H1 (cell line): Measurements from ENCODE around the gene RCC1. TPM values are rescaled to one million over a fixed set of nuclear protein-coding genes. Genes with fewer than 3 reads are reported as not detected.
"Not testable (repeated sequence)": the region's sequence is repeated elsewhere in the genome, so short reads cannot be mapped to it uniquely, and the experiment has no call there.

Experiments
- CTCF ChIA-PET: fragments of 300-600 bp; sonication (Branson Sonifier 250); formaldehyde crosslinking; loops from one replicate; lab custom pipeline; 2021; ENCODE audit not compliant: partially characterized antibody; lab: Charles Lee
- POLR2A ChIA-PET: fragments of 300-600 bp; sonication (Branson Sonifier 250); formaldehyde crosslinking; loops from one replicate; lab custom pipeline; 2021; ENCODE audit warnings: inconsistent platforms; ENCODE audit not compliant: partially characterized antibody; lab: Charles Lee
- DNase-seq, 2 experiments: peaks; one replicate each; pipeline versions ENCODE4 v3.0.0 to v3.0.0-alpha.2; 2010 to 2022; ENCODE audit warnings: low spot score in 2 of 2, low read depth in 1 of 2, mixed read lengths in 1 of 2
- FAIRE-seq: peaks from 2 replicates; lab custom pipeline; 2011; peaks lifted over from hg19 to GRCh38; lab: Jason Lieb, UNC
- H2AFZ ChIP-seq: 2 replicates; pipeline ENCODE4 v1.8.1; 2012; ENCODE audit warnings: low read length, inconsistent platforms
- H2AK5ac ChIP-seq: 2 replicates; pipeline ENCODE4 v1.6.1; 2013; ENCODE audit warnings: low read depth, low read length
- H2BK120ac ChIP-seq: replicated peaks from 2 replicates; pipeline ENCODE3; 2013; ENCODE audit warnings: low read depth, low read length, inconsistent platforms
- H2BK12ac ChIP-seq: 2 replicates; pipeline ENCODE4 v1.6.1; 2013; ENCODE audit warnings: low read depth, low read length
- H2BK15ac ChIP-seq: 2 replicates; pipeline ENCODE4 v1.6.1; 2013; ENCODE audit warnings: low read length
- H2BK20ac ChIP-seq: 2 replicates; pipeline ENCODE4 v1.6.1; 2013; ENCODE audit warnings: low read length
- H2BK5ac ChIP-seq: 2 replicates; pipeline ENCODE4 v1.6.1; 2013; ENCODE audit warnings: low read depth, low read length
- H3K14ac ChIP-seq: 2 replicates; pipeline ENCODE4 v1.6.1; 2013; ENCODE audit warnings: inconsistent platforms; ENCODE audit not compliant: insufficient read length
- H3K18ac ChIP-seq: 2 replicates; pipeline ENCODE4 v1.6.1; 2013; ENCODE audit warnings: low read length; ENCODE audit errors: extremely low read depth
- H3K23ac ChIP-seq: 2 replicates; pipeline ENCODE4 v1.6.1; 2013; ENCODE audit warnings: inconsistent platforms; ENCODE audit not compliant: insufficient read length
- H3K23me2 ChIP-seq: 2 replicates; pipeline ENCODE4 v1.6.1; 2013; ENCODE audit warnings: low read depth, low read length
- H3K27ac ChIP-seq: 2 replicates; pipeline ENCODE4 v1.6.1; 2011; ENCODE audit warnings: low read depth, low read length, inconsistent platforms
- H3K27me3 ChIP-seq, 4 experiments: replicated peaks in 1 of 4; 1 replicate in 1 of 4; 2 replicates in 3 of 4; pipeline versions ENCODE4 v1.6.1 to v1.8.1; 2011 to 2013; ENCODE audit warnings: low read length in 3 of 4, mild to moderate bottlenecking in 3 of 4, inconsistent platforms in 2 of 4, mixed read lengths in 2 of 4, moderate library complexity in 1 of 4; ENCODE audit not compliant: control insufficient read depth in 3 of 4, insufficient read depth in 3 of 4; ENCODE audit errors: extremely low read depth in 1 of 4
- H3K36me3 ChIP-seq, 4 experiments: 2 replicates each; pipeline versions ENCODE4 v1.6.1 to v1.8.1; 2011 to 2013; ENCODE audit warnings: mild to moderate bottlenecking in 4 of 4, low read length in 3 of 4, moderate library complexity in 2 of 4, control low read depth in 1 of 4, inconsistent platforms in 1 of 4; ENCODE audit not compliant: insufficient read depth in 4 of 4, control insufficient read depth in 2 of 4
- H3K4ac ChIP-seq: replicated peaks from 2 replicates; pipeline ENCODE3; 2013; ENCODE audit warnings: low read length, low read depth, mixed read lengths, inconsistent platforms; ENCODE audit not compliant: insufficient read length
- H3K4me1 ChIP-seq, 4 experiments: replicated peaks in 1 of 4; 1 replicate in 1 of 4; 2 replicates in 3 of 4; pipeline versions ENCODE4 v1.6.1 to v1.8.1; 2011 to 2013; ENCODE audit warnings: low read length in 3 of 4, inconsistent platforms in 2 of 4, mixed read lengths in 1 of 4; ENCODE audit not compliant: insufficient read depth in 4 of 4, control insufficient read depth in 3 of 4
- H3K4me2 ChIP-seq, 2 experiments: 2 replicates each; pipeline versions ENCODE4 v1.6.1 to v1.8.1; 2011 to 2013; ENCODE audit warnings: low read depth in 2 of 2, low read length in 2 of 2, control low read depth in 1 of 2, inconsistent platforms in 1 of 2, mild to moderate bottlenecking in 1 of 2; ENCODE audit not compliant: insufficient read depth in 1 of 2
- H3K4me3 ChIP-seq, 4 experiments: fragments of 200-600, 300-600 bp in 1 of 4; sonication (generic), shearing (Covaris generic), sonication (Bioruptor Twin) in 1 of 4; 2 replicates each; pipeline versions ENCODE4 v1.5.1 to v1.8.1; 2011 to 2016; ENCODE audit warnings: low read length in 4 of 4, low read depth in 3 of 4, control low read depth in 2 of 4, inconsistent platforms in 2 of 4, mild to moderate bottlenecking in 2 of 4, mixed read lengths in 1 of 4, moderate library complexity in 1 of 4; ENCODE audit not compliant: insufficient read depth in 2 of 4; ENCODE audit errors: extremely low read depth in 1 of 4
- H3K56ac ChIP-seq: replicated peaks from 2 replicates; pipeline ENCODE3; 2013; ENCODE audit warnings: low read depth, mild to moderate bottlenecking, mixed read lengths, low read length, inconsistent platforms; ENCODE audit not compliant: insufficient read length
- H3K79me1 ChIP-seq: 2 replicates; pipeline ENCODE4 v1.6.1; 2013; ENCODE audit warnings: low read depth, low read length, control low read depth
- H3K79me2 ChIP-seq, 2 experiments: 2 replicates each; pipeline versions ENCODE4 v1.6.1 to v1.8.1; 2012 to 2013; ENCODE audit warnings: low read length in 2 of 2, mild to moderate bottlenecking in 2 of 2, inconsistent platforms in 1 of 2; ENCODE audit not compliant: insufficient read depth in 2 of 2, control insufficient read depth in 1 of 2
- H3K9ac ChIP-seq, 4 experiments: replicated peaks in 1 of 4; 1 replicate in 1 of 4; 2 replicates in 3 of 4; pipeline versions ENCODE4 v1.6.1 to v1.8.1; 2011 to 2013; ENCODE audit warnings: low read depth in 3 of 4, low read length in 3 of 4, control low read depth in 2 of 4, mild to moderate bottlenecking in 2 of 4, moderate library complexity in 2 of 4, inconsistent platforms in 1 of 4; ENCODE audit errors: extremely low read depth in 1 of 4
- H3K9me3 ChIP-seq, 2 experiments: 2 replicates each; pipeline versions ENCODE4 v1.6.1 to v1.8.1; 2012 to 2013; ENCODE audit warnings: mild to moderate bottlenecking in 2 of 2, moderate library complexity in 2 of 2, control low read depth in 1 of 2, inconsistent platforms in 1 of 2, low read depth in 1 of 2, low read length in 1 of 2, mixed read lengths in 1 of 2; ENCODE audit not compliant: insufficient read depth in 2 of 2
- H4K20me1 ChIP-seq, 2 experiments: replicated peaks in 1 of 2; 2 replicates each; pipeline versions ENCODE3 to v1.8.1; 2011 to 2013; ENCODE audit warnings: inconsistent platforms in 2 of 2, low read length in 2 of 2, mild to moderate bottlenecking in 1 of 2; ENCODE audit not compliant: insufficient read depth in 2 of 2, control insufficient read depth in 1 of 2
- H4K5ac ChIP-seq: 2 replicates; pipeline ENCODE4 v1.6.1; 2013; ENCODE audit warnings: low read length, low read depth, mixed read lengths, inconsistent platforms; ENCODE audit not compliant: insufficient read length
- H4K8ac ChIP-seq: 2 replicates; pipeline ENCODE4 v1.8.0; 2013; ENCODE audit warnings: mild to moderate bottlenecking, moderate library complexity, low read length, inconsistent platforms; ENCODE audit not compliant: insufficient read depth; ENCODE audit errors: extremely low read depth
- H4K91ac ChIP-seq: replicated peaks from 2 replicates; pipeline ENCODE3; 2013; ENCODE audit warnings: low read length, mixed read lengths, inconsistent platforms; ENCODE audit not compliant: insufficient read length
- ASH2L ChIP-seq: fragments of 200-600, 300-600 bp; sonication (generic); IDR thresholded peaks from one replicate; pipeline ENCODE4 v1.7.1; 2017; ENCODE audit warnings: low read length
- CREB1 ChIP-seq: IDR thresholded peaks from 2 replicates; pipeline ENCODE4 v1.6.1; 2012; ENCODE audit warnings: inconsistent platforms
- EGR1 ChIP-seq: IDR thresholded peaks from 2 replicates; pipeline ENCODE4 v1.6.1; 2011; ENCODE audit warnings: low read depth, low read length, borderline replicate concordance
- NRF1 ChIP-seq: IDR thresholded peaks from 2 replicates; pipeline ENCODE4 v1.6.1; 2011; ENCODE audit warnings: mild to moderate bottlenecking, low read depth, low read length, improper control_type of control experiment
- POLR2A ChIP-seq, 2 experiments: IDR thresholded peaks; 1 replicate in 1 of 2; 2 replicates in 1 of 2; pipeline ENCODE4 v1.6.1; 2011; ENCODE audit warnings: low read depth in 2 of 2, low read length in 2 of 2, mild to moderate bottlenecking in 2 of 2; ENCODE audit errors: control extremely low read depth in 1 of 2
- SAP30 ChIP-seq: fragments of 300-600 bp; sonication (generic); IDR thresholded peaks from 2 replicates; pipeline ENCODE4 v1.7.1; 2012; ENCODE audit warnings: low read length, moderate library complexity, mild to moderate bottlenecking, inconsistent platforms; ENCODE audit not compliant: insufficient read depth, insufficient replicate concordance
- USF2 ChIP-seq: IDR thresholded peaks from 2 replicates; pipeline ENCODE4 v1.6.1; 2011; ENCODE audit warnings: low read length, improper control_type of control experiment
- WGBS, 2 experiments: shearing (Covaris generic) in 1 of 2; methylation state at CpG; one replicate each; pipeline versions ENCODE4 v1.1.6 to v1.1.7; 2013 to 2015; ENCODE audit warnings: low lambda C conversion rate in 2 of 2, mixed read lengths in 2 of 2, inconsistent platforms in 1 of 2, low coverage in 1 of 2, missing lambda C conversion rate in 1 of 2; ENCODE audit not compliant: insufficient replicate concordance in 2 of 2, insufficient coverage in 1 of 2, insufficient read length in 1 of 2; ENCODE audit errors: extremely low coverage in 1 of 2, missing lambda C conversion rate in 1 of 2; 5-methylcytosine and 5-hydroxymethylcytosine counted together
- polyA plus RNA-seq, 7 experiments: library from polyadenylated mRNA; depleted of rRNA in 3 of 7; stranded (reverse) in 5 of 7; unstranded in 2 of 7; fragments of >200 nt in 5 of 7; fragments of 200-250 nt in 2 of 7; gene quantifications; 1 replicate in 5 of 7; 2 replicates in 1 of 7; 4 replicates in 1 of 7; pipeline versions ENCODE4 v1.2.1 to v1.2.3, GENCODE V29; 2011 to 2013; ENCODE audit warnings: missing spikeins in 2 of 7, mixed read lengths in 2 of 7
- total RNA-seq: library from RNA; stranded (reverse); fragmentation: NEBNext Ultra II Directional; extraction: Animal tissue kit (Norgen Biotek cat#: 25700); gene quantifications from 2 replicates; pipeline ENCODE4 v1.2.1, GENCODE V29; 2021

Gene RCC1
- total and polyA plus RNA-seq, 2 of the 8 experiments (the other 6 are each of a cell fraction or from before 2014, with no cell fraction given) = 48.5 to 98.4 TPM

GRCh38 chr1:28521502-28522164, 15.8 kb downstream of the RCC1 start (continued):
- TF ChIP-seq SAP30 = no peak
- TF ChIP-seq NRF1 = no peak
- no peak for TF ChIP-seq USF2
- no peak for TF ChIP-seq POLR2A (IDR thresholded peaks at IDR 0.05; ENCODE audit: control extremely low read depth in 1 of 2, low read depth in 2 of 2, low read length in 2 of 2)
- TF ChIP-seq EGR1 = no peak
- no peak for TF ChIP-seq CREB1
- TF ChIP-seq ASH2L = no peak
- TF ChIP-seq, all 59 proteins: peak for 0

GRCh38 chr1:28522537-28522936, 16.7 kb downstream of the RCC1 start:
- H3K27ac ChIP-seq, H3K14ac ChIP-seq, H4K5ac ChIP-seq, H2BK20ac ChIP-seq, H2BK5ac ChIP-seq, DNase-seq, H3K56ac ChIP-seq, H3K9ac ChIP-seq, H4K91ac ChIP-seq, H3K4ac ChIP-seq, H4K20me1 ChIP-seq, H2AK5ac ChIP-seq, H3K27me3 ChIP-seq, FAIRE-seq, H3K9me3 ChIP-seq, H2AFZ ChIP-seq, H3K23me2 ChIP-seq, H2BK15ac ChIP-seq, H3K18ac ChIP-seq, H4K8ac ChIP-seq, H3K4me3 ChIP-seq, H3K23ac ChIP-seq, H2BK12ac ChIP-seq, H2BK120ac ChIP-seq, H3K4me2 ChIP-seq: not testable (repeated sequence)
- Histone ChIP-seq H3K79me1 (peaks cover 19% of the 10 kb centered on the region), H3K79me2 (peaks cover 14 to 76% of the 10 kb centered on the region in 2 experiments; a peak in 3 of 4 replicates), H3K36me3 (peaks cover 0 to 12% (median 4%) of the 10 kb centered on the region in 4 experiments; a peak in 4 of 8 replicates), H3K4me1 (peaks cover 5 to 16% (median 10%) of the 10 kb centered on the region in 4 experiments)
- POLR2A ChIA-PET = interaction anchor here (0.6 to 31.3 kb wide), 9 partner anchors 10 to 126 kb away, joined by 3 to 660 read pairs (median 5); partner anchors contain the start of gene RCC1
- 90% methylated on average over 9 of the region's 9 CpGs; no CpG with 5 or more reads in 1 of the 2 experiments for WGBS, 2 experiments
- CTCF ChIA-PET = interaction anchor here (0.6 to 8.0 kb wide), 7 partner anchors 12 to 80 kb away, joined by 3 to 59 read pairs (median 3); no protein-coding TSS in a partner anchor
